CD8-positive, alpha-beta memory T cell (primary cell): ENCODE measurements around the gene TTC23L. TPM values are rescaled to one million over a fixed set of nuclear protein-coding genes. Genes with fewer than 3 reads are reported as not detected.
A peak's percentile ranks its signal among the peaks of the same experiment; 100 is the strongest.

Source experiments
- CTCF ChIA-PET: fragments of 350-600 bp; sonication (Branson Sonifier 250); formaldehyde crosslinking; loops from one replicate; lab custom pipeline; 2021; ENCODE audit warnings: antibody characterized with exemption; lab: Charles Lee
- POLR2A ChIA-PET: fragments of 350-600 bp; sonication (Branson Sonifier 250); formaldehyde crosslinking; loops from one replicate; lab custom pipeline; 2021; ENCODE audit warnings: antibody characterized with exemption; lab: Charles Lee
- DNase-seq, 5 donors: peaks; one replicate each; pipeline versions ENCODE4 v3.0.0 to v3.0.0-alpha.2; 2020 to 2022; ENCODE audit warnings: mixed read lengths in 1 of 5
- H3K27ac ChIP-seq: one replicate; pipeline ENCODE4 v1.7.0; 2013; ENCODE audit warnings: low read depth, mild to moderate bottlenecking, low read length, moderate library complexity
- H3K27me3 ChIP-seq: 2 replicates; pipeline ENCODE4 v1.7.0; 2013; ENCODE audit warnings: low read length, mild to moderate bottlenecking; ENCODE audit not compliant: insufficient read depth, poor library complexity, severe bottlenecking
- H3K36me3 ChIP-seq: 2 replicates; pipeline ENCODE4 v1.7.0; 2013; ENCODE audit warnings: mild to moderate bottlenecking, low read length, moderate library complexity; ENCODE audit not compliant: insufficient read depth
- H3K4me1 ChIP-seq: 2 replicates; pipeline ENCODE4 v1.7.0; 2013; ENCODE audit warnings: mild to moderate bottlenecking, low read length, moderate library complexity; ENCODE audit not compliant: insufficient read depth
- H3K4me3 ChIP-seq: 2 replicates; pipeline ENCODE4 v1.7.0; 2013; ENCODE audit warnings: mild to moderate bottlenecking, low read length
- H3K9me3 ChIP-seq: 2 replicates; pipeline ENCODE4 v1.7.0; 2013; ENCODE audit warnings: mild to moderate bottlenecking, low read length
- H3K27ac Mint-ChIP-seq, 8 donors: one replicate each; pipeline ENCODE4 v1.8.0; 2020 to 2021; ENCODE audit warnings: mixed read lengths in 8 of 8, mild to moderate bottlenecking in 6 of 8, inconsistent platforms in 3 of 8, moderate library complexity in 3 of 8
- H3K27me3 Mint-ChIP-seq, 2 donors: one replicate each; pipeline ENCODE4 v1.8.0; 2020 to 2021; ENCODE audit warnings: mixed read lengths in 2 of 2, mild to moderate bottlenecking in 1 of 2, moderate library complexity in 1 of 2
- H3K36me3 Mint-ChIP-seq, 3 donors: one replicate each; pipeline ENCODE4 v1.8.0; 2020 to 2021; ENCODE audit warnings: mixed read lengths in 3 of 3, inconsistent platforms in 1 of 3, mild to moderate bottlenecking in 1 of 3
- H3K4me1 Mint-ChIP-seq, 3 donors: one replicate each; pipeline ENCODE4 v1.8.0; 2020 to 2021; ENCODE audit warnings: mixed read lengths in 3 of 3, inconsistent platforms in 1 of 3, mild to moderate bottlenecking in 1 of 3
- H3K4me3 Mint-ChIP-seq, 7 donors: one replicate each; pipeline ENCODE4 v1.8.0; 2020 to 2021; ENCODE audit warnings: mixed read lengths in 7 of 7, mild to moderate bottlenecking in 6 of 7, moderate library complexity in 4 of 7, inconsistent platforms in 2 of 7
- H3K9me3 Mint-ChIP-seq, 5 donors: one replicate each; pipeline ENCODE4 v1.8.0; 2020 to 2022; ENCODE audit warnings: mixed read lengths in 5 of 5, mild to moderate bottlenecking in 3 of 5, moderate library complexity in 2 of 5, inconsistent platforms in 1 of 5
- polyA plus RNA-seq: library from polyadenylated mRNA; unstranded; fragments of 300-500 nt; fragmentation: Illumina TruSeq; gene quantifications from one replicate; pipeline ENCODE4 v1.2.3, GENCODE V29; 2021
- total RNA-seq, 2 experiments: library from RNA; stranded (reverse); gene quantifications; one replicate each; pipeline ENCODE4 v1.2.3, GENCODE V29; 2021

TTC23L gene
- total and polyA plus RNA-seq, 3 experiments from 2014 or later, result 0.24 to 0.63 TPM; not detected in 1

DNA sequence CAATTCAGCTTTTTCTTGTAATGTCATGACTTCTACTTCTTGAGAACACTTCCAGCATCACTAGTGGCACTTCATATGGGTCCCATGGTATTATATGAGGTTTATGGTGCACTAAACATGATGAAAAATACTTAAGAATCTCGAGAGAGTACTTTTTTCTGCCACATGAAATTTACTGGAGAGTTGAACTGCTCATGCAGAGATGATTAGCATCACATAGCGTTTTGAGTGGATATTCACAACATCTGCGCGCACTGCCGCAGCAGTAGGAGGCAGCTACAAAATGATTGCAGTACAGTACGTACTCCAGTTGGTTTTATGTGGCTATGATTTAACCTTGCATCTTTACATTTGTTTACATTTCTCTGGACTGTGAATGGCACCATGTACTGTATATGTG lies 61.7 kb downstream of the TTC23L start:
- Mint-ChIP-seq H3K27me3 (no peaks in the 10 kb centered on the region), H3K9me3 (no peaks in the 10 kb centered on the region), H3K4me1 (no peaks in the 10 kb centered on the region), H3K27ac (no peak overlapping the region), H3K4me3 (no peak overlapping the region), H3K36me3 (peaks cover 0 to 17% (median 11%) of the 10 kb centered on the region in 3 donors)
- ChIA-PET CTCF (interaction anchor here (3.1 kb wide), 1 partner anchor 377 kb away, joined by 37 read pairs; no protein-coding TSS in a partner anchor), POLR2A (no interaction called here)
- H3K4me1 ChIP-seq, result no peaks in the 10 kb centered on the region
- no peaks in the 10 kb centered on the region for H3K36me3 ChIP-seq
- no peak for DNase-seq
- H3K9me3 ChIP-seq, result no peaks in the 10 kb centered on the region
- no peak overlapping the region for H3K4me3 ChIP-seq
- no peak overlapping the region for H3K27ac ChIP-seq
- H3K27me3 ChIP-seq, result no peaks in the 10 kb centered on the region

DNA sequence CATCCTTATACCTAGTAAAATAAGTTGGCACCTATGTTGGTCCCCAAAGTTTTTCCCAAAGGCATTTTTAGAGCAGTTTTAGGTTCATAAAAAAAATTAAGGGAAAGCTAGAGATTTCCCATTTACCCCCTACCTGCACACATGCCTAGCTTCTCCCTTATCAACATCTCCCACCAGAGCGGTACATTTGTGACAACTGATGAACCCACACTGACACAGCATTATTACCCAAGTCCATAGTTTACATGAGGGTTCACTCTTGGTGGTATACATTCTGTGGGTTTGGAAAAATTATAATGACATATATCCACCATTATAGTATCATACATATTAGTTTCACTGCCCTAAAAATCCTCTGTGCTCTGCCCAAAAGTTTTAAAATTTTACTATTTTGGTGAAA lies 64.3 kb downstream of the TTC23L start:
- Histone ChIP-seq H3K9me3 (no peaks in the 10 kb centered on the region), H3K36me3 (no peaks in the 10 kb centered on the region), H3K27me3 (no peaks in the 10 kb centered on the region), H3K4me3 (no peak overlapping the region), H3K4me1 (no peaks in the 10 kb centered on the region), H3K27ac (no peak overlapping the region)
- Mint-ChIP-seq H3K36me3 (peaks cover under 1 to 21% (median 9%) of the 10 kb centered on the region in 3 donors), H3K27me3 (no peaks in the 10 kb centered on the region), H3K4me3 (no peak overlapping the region), H3K9me3 (no peaks in the 10 kb centered on the region), H3K27ac (peak overlapping the region in 1 of 8 donors; percentile 4), H3K4me1 (no peaks in the 10 kb centered on the region)
- POLR2A ChIA-PET, result no interaction called here
- CTCF ChIA-PET, result interaction anchor here (1.4 to 2.0 kb wide), 2 partner anchors 9 to 380 kb away, joined by 4 to 8 read pairs; no protein-coding TSS in a partner anchor
- DNase-seq, result no peak

DNA sequence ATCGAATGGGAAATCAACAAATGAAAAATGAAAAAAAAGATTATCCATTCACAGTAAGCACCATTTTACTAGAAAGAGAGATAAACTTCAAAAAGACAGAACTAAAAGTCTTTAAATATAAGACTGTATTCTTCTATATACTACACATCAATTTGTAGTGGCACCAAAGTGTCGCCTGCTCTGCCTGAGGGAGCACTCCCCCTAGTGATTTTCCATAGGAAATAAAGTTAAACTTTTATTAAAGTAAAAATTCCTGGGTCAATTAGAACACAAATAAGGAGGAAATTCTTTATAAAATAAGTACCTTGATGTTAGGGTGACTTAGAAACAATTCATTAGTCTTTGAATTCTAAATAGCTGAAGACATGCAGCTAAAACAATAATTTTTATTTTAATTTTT lies 66.6 kb downstream of the TTC23L start:
- H3K4me3 Mint-ChIP-seq, result no peak overlapping the region
- H3K4me1 ChIP-seq, result no peaks in the 10 kb centered on the region
- no peaks in the 10 kb centered on the region for H3K27me3 ChIP-seq
- H3K4me3 ChIP-seq, result no peak overlapping the region
- CTCF ChIA-PET, result interaction anchor here (1.0 kb wide), 1 partner anchor 10 kb away, joined by 3 read pairs; the partner anchor contains the start of gene RAD1
- no peaks in the 10 kb centered on the region for H3K9me3 ChIP-seq
- no peaks in the 10 kb centered on the region for H3K9me3 Mint-ChIP-seq
- H3K36me3 ChIP-seq, result peaks cover 14% of the 10 kb centered on the region
- H3K4me1 Mint-ChIP-seq, result no peaks in the 10 kb centered on the region
- DNase-seq, result no peak
- H3K27ac Mint-ChIP-seq, result no peak overlapping the region
- H3K27ac ChIP-seq, result no peak overlapping the region
- peaks cover 5 to 41% (median 13%) of the 10 kb centered on the region in 3 donors for H3K36me3 Mint-ChIP-seq
- H3K27me3 Mint-ChIP-seq, result no peaks in the 10 kb centered on the region
- POLR2A ChIA-PET, result no interaction called here

DNA sequence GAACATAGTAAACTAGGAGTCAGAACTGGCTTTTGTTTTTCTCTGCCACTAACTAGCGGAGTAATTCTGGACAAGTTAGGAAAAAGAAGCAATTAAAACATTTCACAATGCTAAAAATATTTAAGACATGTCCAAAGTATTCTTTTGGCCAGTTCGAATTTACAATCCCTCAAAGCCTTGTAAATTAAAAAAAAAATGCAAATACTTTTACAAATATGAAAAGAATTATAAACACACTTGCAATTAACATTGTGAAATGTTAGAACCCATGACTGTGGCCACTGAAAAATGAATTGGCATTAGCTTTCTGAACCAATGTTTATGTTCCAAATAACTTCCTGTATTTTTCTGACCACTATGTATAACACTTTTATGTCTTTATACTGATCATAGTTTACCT lies 74.1 kb downstream of the TTC23L start:
- Histone ChIP-seq H3K36me3 (peaks cover 28% of the 10 kb centered on the region), H3K9me3 (no peaks in the 10 kb centered on the region), H3K27me3 (no peaks in the 10 kb centered on the region), H3K4me3 (no peak overlapping the region), H3K27ac (no peak overlapping the region), H3K4me1 (peaks cover 32% of the 10 kb centered on the region)
- Mint-ChIP-seq H3K9me3 (no peaks in the 10 kb centered on the region), H3K27ac (no peak overlapping the region), H3K4me3 (no peak overlapping the region), H3K27me3 (no peaks in the 10 kb centered on the region), H3K4me1 (peaks cover 28 to 46% (median 38%) of the 10 kb centered on the region in 3 donors), H3K36me3 (peaks cover 5 to 46% (median 9%) of the 10 kb centered on the region in 3 donors)
- ChIA-PET CTCF (no interaction called here), POLR2A (no interaction called here)
- no peak for DNase-seq

DNA sequence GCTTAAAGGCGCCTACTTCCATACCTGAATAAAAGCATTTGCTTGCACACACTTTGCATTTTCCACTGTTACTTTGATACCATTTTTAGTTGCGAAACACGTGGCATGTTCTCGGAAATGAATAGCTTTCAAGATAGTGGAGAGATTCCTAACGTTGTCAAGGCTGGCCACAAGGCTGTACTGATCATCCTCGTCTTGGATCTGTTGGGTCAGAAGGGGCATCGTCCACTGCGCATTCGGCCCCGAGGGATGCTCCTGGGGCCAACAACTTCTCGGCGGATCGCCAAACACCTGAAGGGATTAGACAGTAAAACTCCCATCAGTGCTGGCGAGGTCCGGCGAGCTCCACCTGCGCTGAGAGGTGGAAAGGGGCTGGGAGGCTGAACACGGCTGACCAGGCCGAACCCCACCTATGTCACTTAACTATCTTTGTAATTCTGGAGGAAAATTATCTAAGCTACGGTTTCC lies 75.7 kb downstream of the TTC23L start:
- DNase-seq, result peak in 1 of 5 donors; percentile 2

DNA sequence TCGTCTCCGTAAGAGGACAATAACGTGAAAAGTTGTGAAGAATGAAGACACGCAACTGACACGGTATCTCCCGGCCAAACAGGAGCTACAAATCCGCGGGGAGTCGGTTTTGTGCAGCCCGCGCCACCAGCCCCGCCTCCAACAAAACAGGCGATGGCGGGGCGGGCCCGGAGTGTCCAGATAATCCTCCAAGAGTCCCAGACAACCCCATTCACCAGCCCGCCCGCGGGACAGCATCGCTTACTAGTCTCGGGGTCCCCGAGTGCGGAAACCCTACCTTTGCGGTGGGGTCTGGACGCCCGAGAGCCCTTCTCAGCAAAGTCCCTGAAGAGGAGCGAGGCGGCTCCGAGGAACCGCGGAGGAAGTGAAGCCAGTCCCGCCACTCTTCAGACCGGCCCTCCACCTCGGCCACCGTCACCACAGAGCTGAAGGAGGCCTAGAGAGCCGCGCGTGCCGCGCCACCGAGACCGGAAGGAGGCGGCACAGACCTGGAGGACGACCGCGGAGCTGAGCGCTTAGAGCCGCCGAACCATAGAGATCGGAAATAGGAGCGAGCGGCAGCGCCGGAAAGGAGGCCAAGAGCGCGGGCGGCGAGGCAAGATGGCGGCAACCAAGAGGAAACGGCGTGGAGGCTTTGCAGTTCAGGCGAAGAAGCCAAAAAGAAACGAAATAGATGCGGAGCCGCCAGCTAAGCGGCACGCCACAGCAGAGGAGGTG lies 76.3 kb downstream of the TTC23L start, which contains the start of the genes BRIX1 and RAD1:
Gene BRIX1 (plus strand): TSS at position 573 of the 717 bp plus-strand sequence. CDS start 28 bp downstream, at position 601.
Gene RAD1 (minus strand): TSS at position 366 of the 717 bp plus-strand sequence. CDS start 612 bp downstream, outside the sequence.
- H3K27ac Mint-ChIP-seq, result peak within 1 kb of the TSS in 3 of 8 donors; percentile 65 to 73 (median 68)
- H3K27me3 Mint-ChIP-seq, result no peaks in the 10 kb centered on the region
- H3K4me3 Mint-ChIP-seq, result peak within 1 kb of the TSS in 1 of 7 donors; percentile 84
- Histone ChIP-seq H3K4me1 (peaks cover 34% of the 10 kb centered on the region), H3K4me3 (peak within 1 kb of the TSS; percentile 78), H3K9me3 (no peaks in the 10 kb centered on the region), H3K27me3 (no peaks in the 10 kb centered on the region), H3K36me3 (peaks cover 19% of the 10 kb centered on the region), H3K27ac (peak within 1 kb of the TSS; percentile 89)
- CTCF ChIA-PET, result interaction anchor here (0.7 to 4.1 kb wide), 8 partner anchors 8 to 1327 kb away, joined by 3 to 32 read pairs (median 4); partner anchors contain the start of genes DNAJC21 and NADK2
- H3K9me3 Mint-ChIP-seq, result no peaks in the 10 kb centered on the region
- peak; percentile 89 to 94 (median 93) for DNase-seq
- H3K4me1 Mint-ChIP-seq, result peaks cover 28 to 49% (median 38%) of the 10 kb centered on the region in 3 donors
- peaks cover 0 to 34% (median 4%) of the 10 kb centered on the region in 3 donors for H3K36me3 Mint-ChIP-seq
- POLR2A ChIA-PET, result interaction anchor here (0.7 to 4.0 kb wide), 5 partner anchors 11 to 1961 kb away, joined by 3 to 97 read pairs (median 7); partner anchors contain the start of genes DNAJC21, NIPBL and TTC23L

More for the DNA sequence above, 75.7 kb downstream of the TTC23L start:
- Histone ChIP-seq H3K27me3 (no peaks in the 10 kb centered on the region), H3K9me3 (no peaks in the 10 kb centered on the region), H3K27ac (peak overlapping the region; percentile 89), H3K4me1 (peaks cover 34% of the 10 kb centered on the region), H3K4me3 (peak overlapping the region; percentile 78), H3K36me3 (peaks cover 19% of the 10 kb centered on the region)
- Mint-ChIP-seq H3K36me3 (peaks cover 0 to 36% (median 4%) of the 10 kb centered on the region in 3 donors), H3K4me1 (peaks cover 28 to 49% (median 38%) of the 10 kb centered on the region in 3 donors), H3K4me3 (no peak overlapping the region), H3K9me3 (no peaks in the 10 kb centered on the region), H3K27me3 (no peaks in the 10 kb centered on the region), H3K27ac (no peak overlapping the region)
- CTCF ChIA-PET, result interaction anchor here (0.7 to 4.1 kb wide), 7 partner anchors 9 to 88 kb away, joined by 3 to 32 read pairs (median 4); partner anchors contain the start of gene DNAJC21
- POLR2A ChIA-PET, result interaction anchor here (0.7 to 4.0 kb wide), 4 partner anchors 14 to 1962 kb away, joined by 3 to 97 read pairs (median 9); partner anchors contain the start of genes DNAJC21, NIPBL and TTC23L

- Histone ChIP-seq H3K27me3 (no peaks in the 10 kb centered on the region), H3K27ac (peak overlapping the region; percentile 89), H3K4me3 (peak overlapping the region; percentile 78), H3K36me3 (peaks cover 17% of the 10 kb centered on the region), H3K9me3 (no peaks in the 10 kb centered on the region), H3K4me1 (peaks cover 34% of the 10 kb centered on the region)
- no peak for DNase-seq
- ChIA-PET POLR2A (interaction anchor here (0.9 to 4.0 kb wide), 4 partner anchors 10 to 1961 kb away, joined by 4 to 97 read pairs (median 9); partner anchors contain the start of genes DNAJC21, NIPBL and TTC23L), CTCF (interaction anchor here (0.9 to 4.1 kb wide), 6 partner anchors 8 to 1326 kb away, joined by 3 to 32 read pairs (median 4); partner anchors contain the start of genes DNAJC21 and NADK2)
- Mint-ChIP-seq H3K9me3 (no peaks in the 10 kb centered on the region), H3K27ac (no peak overlapping the region), H3K36me3 (peaks cover 0 to 35% (median 3%) of the 10 kb centered on the region in 3 donors), H3K27me3 (no peaks in the 10 kb centered on the region), H3K4me1 (peaks cover 28 to 49% (median 38%) of the 10 kb centered on the region in 3 donors), H3K4me3 (no peak overlapping the region)
Measured at GRCh38 chr5:34915856-34916192, 76.9 kb downstream of the TTC23L start.
